HG02840 (cell line): Measurements from ENCODE around the gene STK33.

Experiments used
- ATAC-seq: cut with Tn5 transposase; IDR thresholded peaks from one replicate; pipeline ENCODE4 v1.9.1; 2021; ENCODE audit warnings: mild to moderate bottlenecking, moderate library complexity, moderate number of reproducible peaks; ENCODE audit not compliant: unreplicated experiment, low FRiP score

Gene STK33

GRCh38 chr11:8360086-8360828 is 233.8 kb downstream of the STK33 start:
- ATAC-seq = no peak

- no peak for ATAC-seq
Measured at GRCh38 chr11:8359521-8359920, 234.5 kb downstream of the STK33 start.

- ATAC-seq = no peak
Measured at GRCh38 chr11:8357891-8358566, 236.0 kb downstream of the STK33 start.

GRCh38 chr11:8357505-8357888 is 236.5 kb downstream of the STK33 start:
- ATAC-seq = no peak

- no peak for ATAC-seq
Measured at GRCh38 chr11:8356721-8357504, 237.1 kb downstream of the STK33 start.

GRCh38 chr11:8356216-8356615 is 237.8 kb downstream of the STK33 start:
- no peak for ATAC-seq

- no peak for ATAC-seq
Measured at GRCh38 chr11:8355416-8355742, 238.6 kb downstream of the STK33 start.

- no peak for ATAC-seq
Measured at GRCh38 chr11:8354622-8355415, 239.2 kb downstream of the STK33 start.

- ATAC-seq = no peak
Measured at GRCh38 chr11:8352876-8353505, 241.0 kb downstream of the STK33 start.

- ATAC-seq = no peak
Measured at GRCh38 chr11:8352103-8352875, 241.7 kb downstream of the STK33 start.

GRCh38 chr11:8351223-8351622 is 242.8 kb downstream of the STK33 start:
- ATAC-seq = no peak

- no peak for ATAC-seq
Measured at GRCh38 chr11:8347978-8348377, 246.1 kb downstream of the STK33 start.

GRCh38 chr11:8346157-8346755 is 247.8 kb downstream of the STK33 start:
- no peak for ATAC-seq

- ATAC-seq = no peak
Measured at GRCh38 chr11:8345179-8345578, 248.8 kb downstream of the STK33 start.

GRCh38 chr11:8344346-8344745 is 249.7 kb downstream of the STK33 start:
- no peak for ATAC-seq

GRCh38 chr11:8342821-8343681 is 251.0 kb downstream of the STK33 start:
- ATAC-seq = no peak

- ATAC-seq = no peak
Measured at GRCh38 chr11:8341996-8342395, 252.0 kb downstream of the STK33 start.
